Activated effector memory CD4-positive, alpha-beta T cell treated with anti-CD3 and anti-CD28 coated beads, Interleukin-2, amount 50 U/mL, for 16 hours (primary cell): ENCODE data around the gene TTLL10.

Source experiments
- DNase-seq: peaks from one replicate; pipeline ENCODE4 v3.0.0-alpha.2; 2020

TTLL10 gene

GRCh38 chr1:1189111-1189510, 15.4 kb downstream of the TTLL10 start:
- DNase-seq = no peak

GRCh38 chr1:1191734-1192133, 18.1 kb downstream of the TTLL10 start:
- DNase-seq = peak; percentile 58

- DNase-seq = peak; percentile 28
Observed at GRCh38 chr1:1194723-1195122, 21.0 kb downstream of the TTLL10 start.

- DNase-seq = peak; percentile 55
Observed at GRCh38 chr1:1195726-1196125, 22.0 kb downstream of the TTLL10 start.

GRCh38 chr1:1196431-1197187, 22.9 kb downstream of the TTLL10 start:
- peak; percentile 63 for DNase-seq

- DNase-seq = no peak
Observed at GRCh38 chr1:1197188-1197500, 23.5 kb downstream of the TTLL10 start.

GRCh38 chr1:1197551-1198422, 24.1 kb downstream of the TTLL10 start:
- peak; percentile 63 for DNase-seq

GRCh38 chr1:1198423-1199140, 24.9 kb downstream of the TTLL10 start:
- peak; percentile 61 for DNase-seq

GRCh38 chr1:1199141-1199960, 25.7 kb downstream of the TTLL10 start:
- peak; percentile 62 for DNase-seq

GRCh38 chr1:1199961-1200875, 26.5 kb downstream of the TTLL10 start:
- DNase-seq = peak; percentile 65

GRCh38 chr1:1200876-1201810, 27.5 kb downstream of the TTLL10 start:
- DNase-seq = peak; percentile 97

GRCh38 chr1:1202831-1203560, 29.3 kb downstream of the TTLL10 start:
- peak; percentile 69 for DNase-seq

GRCh38 chr1:1203561-1204424, 30.1 kb downstream of the TTLL10 start:
- DNase-seq = no peak

GRCh38 chr1:1204425-1204920, 30.8 kb downstream of the TTLL10 start:
- peak; percentile 51 for DNase-seq

- DNase-seq = peak; percentile 67
Observed at GRCh38 chr1:1204998-1205768, 31.5 kb downstream of the TTLL10 start.

GRCh38 chr1:1205769-1206375, 32.2 kb downstream of the TTLL10 start:
- peak; percentile 71 for DNase-seq

GRCh38 chr1:1206376-1206965, 32.8 kb downstream of the TTLL10 start, which contains the start of gene TNFRSF18:
TSS of gene TNFRSF18 (minus strand) at chr1:1206592. CDS start at chr1:1206571, 21 bp downstream.
- DNase-seq = peak; percentile 88
